Raji (cell line): ENCODE data around the gene GPR89B.
A peak's percentile ranks its signal among the peaks of the same experiment; 100 is the strongest.

Source experiments
- POLR2A ChIP-seq: IDR thresholded peaks from 2 replicates; pipeline ENCODE4 v1.6.1; 2011; ENCODE audit warnings: low read depth, low read length, control low read depth; ENCODE audit not compliant: insufficient read depth

GPR89B gene

GRCh38 chr1:147928236-147929132 is at the start of gene GPR89B:
Gene GPR89B (plus strand): TSS chr1:147928420. CDS start chr1:147928537, 117 bp downstream.
- TF ChIP-seq POLR2A: peak; percentile 88

- TF ChIP-seq POLR2A: no peak
Measured at GRCh38 chr1:147879911-147880310, 48.3 kb upstream of the GPR89B start.

GRCh38 chr1:147882535-147882934 is 45.7 kb upstream of the GPR89B start:
- TF ChIP-seq POLR2A: no peak

GRCh38 chr1:147890177-147890790 is 37.9 kb upstream of the GPR89B start:
- no peak for TF ChIP-seq POLR2A

GRCh38 chr1:147891088-147891487 is 37.1 kb upstream of the GPR89B start:
- TF ChIP-seq POLR2A: no peak

GRCh38 chr1:147892216-147892615 is 36.0 kb upstream of the GPR89B start:
- TF ChIP-seq POLR2A: no peak

- TF ChIP-seq POLR2A: no peak
Measured at GRCh38 chr1:147892731-147893214, 35.4 kb upstream of the GPR89B start.

GRCh38 chr1:147895123-147895522 is 33.1 kb upstream of the GPR89B start:
- TF ChIP-seq POLR2A: no peak

GRCh38 chr1:147897029-147897752 is 31.0 kb upstream of the GPR89B start:
- TF ChIP-seq POLR2A: no peak

- TF ChIP-seq POLR2A: no peak
Measured at GRCh38 chr1:147897789-147898188, 30.4 kb upstream of the GPR89B start.

GRCh38 chr1:147902253-147902845 is 25.9 kb upstream of the GPR89B start, which contains the start of gene GJA8:
Gene GJA8 (plus strand): TSS chr1:147902795. CDS start chr1:147907956, 5,161 bp downstream.
- TF ChIP-seq POLR2A: no peak

GRCh38 chr1:147904726-147905125 is 23.5 kb upstream of the GPR89B start:
- TF ChIP-seq POLR2A: no peak

- no peak for TF ChIP-seq POLR2A
Measured at GRCh38 chr1:147907786-147908509, 20.3 kb upstream of the GPR89B start.

GRCh38 chr1:147912553-147912952 is 15.7 kb upstream of the GPR89B start:
- no peak for TF ChIP-seq POLR2A
